GM12891 (cell line): ENCODE results near the gene HBEGF.

ENCODE experiments used
- POLR2A ChIP-seq: IDR thresholded peaks from 2 replicates; pipeline ENCODE4 v1.6.1; 2011; ENCODE audit warnings: low read depth, low read length, control low read depth
- POLR2AphosphoS5 ChIP-seq: IDR thresholded peaks from 2 replicates; pipeline ENCODE4 v1.6.1; 2011; ENCODE audit warnings: low read depth, low read length, control low read depth
- POU2F2 ChIP-seq: IDR thresholded peaks from 2 replicates; pipeline ENCODE4 v1.6.1; 2011; ENCODE audit warnings: low read depth, mild to moderate bottlenecking, control low read depth, low read length, moderate library complexity
- SPI1 ChIP-seq: IDR thresholded peaks from 2 replicates; pipeline ENCODE4 v1.6.1; 2011; ENCODE audit warnings: low read depth, low read length, control low read depth
- TAF1 ChIP-seq: IDR thresholded peaks from 2 replicates; pipeline ENCODE4 v1.6.1; 2011; ENCODE audit warnings: low read depth, low read length, control low read depth

GRCh38 chr5:140382866-140383265 lies 36.5 kb upstream of the HBEGF start:
- TF ChIP-seq POLR2A (no peak), SPI1 (no peak), POU2F2 (no peak), POLR2AphosphoS5 (no peak), TAF1 (no peak)
